NCI-H748 (cell line): ENCODE results near the gene CLEC16A.
"Not testable (repeated sequence)": the region's sequence is repeated elsewhere in the genome, so short reads cannot be mapped to it uniquely, and the experiment has no call there.

Experiments
- DNase-seq: peaks from one replicate; lab custom pipeline; 2025; ENCODE audit not compliant: unreplicated experiment; lab: John Stamatoyannopoulos, UW

Gene CLEC16A

GRCh38 chr16:11210260-11210659 lies 265.9 kb downstream of the CLEC16A start:
- no peak for DNase-seq

DNA sequence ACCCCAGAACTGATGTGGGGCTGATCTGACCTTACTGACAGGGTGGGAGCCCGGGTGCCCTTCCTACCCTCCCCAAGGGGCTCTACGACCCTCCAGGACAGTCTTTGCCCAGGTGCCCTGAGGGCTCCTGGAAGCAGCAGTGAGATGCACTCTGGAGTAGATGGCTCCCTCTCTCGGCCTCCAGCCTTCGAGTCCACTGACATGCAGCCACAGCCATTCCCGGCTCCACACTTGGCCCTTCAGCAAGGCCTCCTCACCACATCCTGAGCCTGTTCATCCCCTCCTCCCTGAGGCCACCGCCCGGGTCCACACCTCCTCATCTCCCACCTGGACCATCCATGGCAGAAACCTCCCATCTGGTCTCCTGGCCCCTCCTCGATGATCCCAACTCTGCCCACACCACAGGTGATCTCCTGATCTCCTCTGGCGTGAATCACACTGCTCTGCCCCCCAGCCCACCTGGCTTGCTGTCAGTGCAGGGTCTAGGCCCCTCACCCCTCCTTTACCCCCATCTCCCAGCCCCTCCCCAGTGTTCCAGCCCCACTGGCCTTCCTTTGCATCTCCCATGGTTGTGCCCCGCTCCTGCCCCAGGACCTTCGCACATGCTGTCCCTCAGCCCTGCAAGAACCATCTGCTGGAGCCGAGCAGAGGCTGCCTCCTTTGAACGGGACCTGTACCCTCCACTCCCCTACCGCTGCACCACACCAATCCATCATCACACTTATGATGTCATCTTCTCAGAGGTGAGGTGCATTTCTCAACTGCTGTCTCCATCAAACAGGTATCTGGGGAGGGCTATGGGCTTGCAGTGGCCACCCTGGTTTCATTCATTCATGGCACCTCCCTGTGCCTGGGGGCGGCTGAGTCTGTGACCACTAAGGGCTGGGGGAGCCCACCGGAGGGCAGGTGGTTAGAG lies 267.0 kb downstream of the CLEC16A start:
- no peak for DNase-seq

DNA sequence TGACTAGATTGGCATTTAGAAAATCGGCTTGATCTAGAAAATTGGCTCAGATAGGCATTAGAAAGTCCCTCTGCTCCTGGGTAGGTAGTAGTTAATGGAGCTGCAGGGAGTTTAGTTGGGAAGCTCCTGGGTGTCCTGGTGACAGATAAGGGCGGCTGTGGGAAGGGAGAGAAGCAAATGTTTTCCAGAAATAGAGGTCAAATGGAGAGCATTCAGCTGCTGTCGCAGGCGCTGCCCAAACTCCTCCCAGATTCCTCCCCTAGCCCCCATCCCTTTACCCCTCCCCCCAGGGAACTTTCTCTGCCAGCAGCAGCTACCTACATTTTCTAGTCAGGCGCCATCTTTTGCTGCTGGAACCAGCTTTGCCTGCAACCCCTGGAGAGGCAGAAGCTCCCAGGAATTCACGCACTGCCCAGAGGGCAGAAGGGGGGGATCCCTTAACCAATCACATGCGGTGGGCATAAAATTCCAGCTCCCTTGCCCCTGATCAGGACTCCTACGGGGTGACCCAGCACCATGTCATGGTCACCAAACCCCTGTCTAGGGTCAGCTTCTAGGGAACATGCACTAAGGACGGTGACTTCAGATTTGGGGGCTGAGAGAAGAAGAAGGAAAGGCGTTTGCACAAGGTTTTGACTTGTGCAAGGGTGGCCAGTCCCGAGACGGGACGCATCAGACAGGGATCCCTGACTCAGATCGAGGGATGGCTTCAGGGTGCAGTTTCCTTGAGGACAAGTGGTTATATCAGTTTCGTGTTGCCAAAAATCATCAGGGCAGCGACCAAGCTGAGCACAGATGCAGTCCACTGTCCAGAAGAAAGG lies 267.8 kb downstream of the CLEC16A start:
- no peak for DNase-seq

DNA sequence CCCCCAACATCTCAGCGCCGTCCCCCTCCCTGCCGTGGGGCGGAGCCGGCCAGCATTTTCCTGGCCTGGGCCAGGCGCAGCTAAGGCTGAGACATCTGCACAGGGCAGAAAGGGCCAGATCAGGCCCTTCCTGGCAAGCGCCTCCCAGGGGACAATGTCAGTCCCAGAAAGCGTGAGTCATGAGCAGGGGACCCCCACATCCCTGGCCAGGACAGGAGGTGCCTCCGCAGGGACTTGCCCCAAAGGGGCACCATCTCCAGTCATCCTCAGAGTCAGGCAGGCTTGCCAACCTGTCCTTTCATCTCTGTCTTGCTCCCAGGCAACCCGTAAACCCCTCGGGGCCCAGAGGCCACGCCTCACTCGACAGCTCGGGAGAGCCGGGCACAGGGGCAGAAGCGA lies 268.4 kb downstream of the CLEC16A start:
- DNase-seq, result no peak

DNA sequence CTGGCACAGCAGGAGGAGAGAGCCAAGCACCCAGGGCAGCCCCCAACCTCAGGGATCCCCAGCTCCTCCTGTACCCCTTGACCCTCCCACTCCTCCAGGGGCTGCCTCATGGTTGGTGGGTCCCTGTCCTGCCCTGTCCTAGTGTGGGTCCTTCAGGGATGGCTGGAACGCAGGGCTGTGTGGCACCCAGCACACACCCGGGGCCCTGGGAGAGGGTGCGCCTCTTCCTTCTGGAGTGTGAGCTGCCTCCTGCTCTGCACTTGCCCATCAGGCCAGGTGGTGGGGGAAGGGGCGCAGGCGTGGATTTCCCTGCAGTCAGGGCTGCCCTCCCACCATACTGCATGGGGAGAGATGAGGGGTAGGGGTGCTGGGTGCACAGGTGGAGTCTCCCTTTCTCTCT lies 269.0 kb downstream of the CLEC16A start:
- no peak for DNase-seq

DNA sequence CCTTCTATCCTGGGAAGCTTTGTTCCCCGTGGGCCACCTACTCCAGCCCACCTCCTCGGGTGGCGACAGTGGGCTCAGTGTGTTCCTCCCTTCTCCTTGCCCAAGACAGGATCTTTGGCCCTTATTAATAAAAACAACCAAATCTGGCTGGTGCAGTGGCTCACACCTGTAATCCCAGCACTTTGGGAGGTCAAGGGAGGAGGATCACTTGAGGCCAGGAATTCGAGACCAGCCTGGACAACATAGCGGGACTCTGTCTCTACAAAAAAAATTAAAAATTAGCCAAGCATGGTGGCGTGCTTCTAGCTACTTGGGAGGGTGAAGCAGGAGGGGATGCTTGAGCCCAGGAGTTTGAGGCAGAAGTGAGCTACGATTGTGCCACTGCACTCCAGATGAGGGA lies 269.4 kb downstream of the CLEC16A start:
- no peak for DNase-seq

DNA sequence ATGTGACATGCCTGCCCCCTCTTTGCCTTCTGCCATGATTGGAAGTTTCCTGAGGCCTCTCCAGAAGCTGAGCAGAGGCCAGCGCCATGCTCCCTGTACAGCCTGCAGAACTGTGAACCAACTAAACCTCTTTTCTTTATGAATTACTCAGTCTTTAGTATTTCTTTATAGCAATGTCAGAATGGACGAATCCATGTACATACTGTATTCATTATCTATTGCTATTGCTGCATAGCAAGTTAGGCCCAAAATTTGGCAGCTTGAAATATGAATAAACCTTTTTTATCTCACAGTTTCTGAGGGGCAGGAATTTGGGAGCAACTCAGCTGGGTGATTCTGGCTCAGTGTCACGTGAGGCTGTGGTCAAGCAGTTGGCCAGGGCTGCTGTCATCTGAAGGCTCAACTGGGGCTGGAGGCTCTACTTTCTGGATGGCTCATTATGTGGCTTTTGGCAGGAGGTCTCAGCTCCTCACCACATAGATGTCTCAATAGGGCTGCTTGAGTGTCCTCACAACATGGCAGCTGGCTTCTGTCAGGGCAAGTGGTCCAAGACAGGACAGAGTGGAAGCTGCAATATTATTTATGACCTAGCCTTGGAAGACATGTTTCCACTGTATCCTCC lies 271.7 kb downstream of the CLEC16A start:
- DNase-seq, result no peak

DNA sequence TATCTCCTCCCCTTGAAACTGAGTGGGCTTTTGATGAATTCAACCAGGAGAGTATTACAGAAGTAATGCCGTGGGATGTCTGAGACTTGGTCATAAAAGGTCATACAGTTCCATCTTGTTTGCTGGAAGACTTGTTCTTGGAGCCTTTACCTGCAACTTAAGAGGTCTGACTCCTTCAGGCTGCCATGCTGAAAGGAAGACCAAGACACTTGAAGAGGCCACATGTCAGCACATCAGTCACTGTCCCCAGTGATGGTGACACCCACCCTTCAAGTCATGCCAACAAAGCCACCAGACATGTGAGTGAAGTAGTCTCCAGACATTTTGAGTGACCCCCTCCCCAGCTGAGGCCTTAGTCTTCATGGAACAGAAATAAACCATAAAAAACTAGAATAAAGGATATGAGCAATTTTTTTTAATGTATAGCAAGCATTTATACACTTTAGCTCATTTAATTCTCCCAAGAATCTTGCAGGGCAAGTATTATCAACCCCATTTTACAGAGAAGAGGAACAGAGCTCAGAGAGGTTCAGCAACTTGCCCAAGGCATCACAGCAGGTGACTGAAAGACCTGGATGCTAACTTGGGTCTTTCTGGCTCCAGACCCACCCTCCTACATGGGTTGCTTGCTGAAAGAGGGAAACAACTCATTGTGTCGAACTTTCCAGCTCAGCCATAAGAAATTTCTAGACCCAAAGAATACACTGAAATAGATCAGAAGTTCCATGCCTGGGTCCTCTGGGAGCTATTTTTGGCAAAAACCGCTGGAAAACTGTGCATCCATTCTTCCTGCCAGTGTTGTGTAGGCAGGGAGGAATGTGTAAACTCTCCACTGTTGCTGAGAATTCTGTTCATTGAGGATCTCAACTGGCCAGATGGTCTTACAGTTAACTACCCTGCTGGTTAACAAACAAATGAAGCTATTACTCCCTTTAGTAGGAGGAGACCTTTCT lies 273.6 kb downstream of the CLEC16A start:
- DNase-seq, result no peak

DNA sequence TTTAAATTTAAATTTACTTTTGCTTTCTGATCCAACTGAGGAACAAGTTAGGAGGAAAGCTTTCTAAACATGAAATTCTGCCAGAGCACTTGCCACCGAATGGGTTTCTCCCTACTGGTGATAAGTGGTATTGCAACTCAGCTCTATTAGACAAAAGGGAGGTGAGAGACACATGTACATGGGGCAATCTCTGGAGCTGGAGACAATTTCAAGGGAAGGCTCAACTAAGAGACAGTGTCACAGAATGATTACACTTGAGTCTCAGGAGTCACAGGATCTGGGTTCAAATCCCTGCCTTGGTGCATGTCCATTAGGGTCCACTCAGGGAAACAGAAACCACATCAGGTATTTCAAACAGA lies 274.2 kb downstream of the CLEC16A start:
- DNase-seq, result peak; percentile 17

GRCh38 chr16:11219178-11219577 lies 274.8 kb downstream of the CLEC16A start:
- no peak for DNase-seq

GRCh38 chr16:11220507-11220906 lies 276.1 kb downstream of the CLEC16A start:
- DNase-seq, result not testable (repeated sequence)

DNA sequence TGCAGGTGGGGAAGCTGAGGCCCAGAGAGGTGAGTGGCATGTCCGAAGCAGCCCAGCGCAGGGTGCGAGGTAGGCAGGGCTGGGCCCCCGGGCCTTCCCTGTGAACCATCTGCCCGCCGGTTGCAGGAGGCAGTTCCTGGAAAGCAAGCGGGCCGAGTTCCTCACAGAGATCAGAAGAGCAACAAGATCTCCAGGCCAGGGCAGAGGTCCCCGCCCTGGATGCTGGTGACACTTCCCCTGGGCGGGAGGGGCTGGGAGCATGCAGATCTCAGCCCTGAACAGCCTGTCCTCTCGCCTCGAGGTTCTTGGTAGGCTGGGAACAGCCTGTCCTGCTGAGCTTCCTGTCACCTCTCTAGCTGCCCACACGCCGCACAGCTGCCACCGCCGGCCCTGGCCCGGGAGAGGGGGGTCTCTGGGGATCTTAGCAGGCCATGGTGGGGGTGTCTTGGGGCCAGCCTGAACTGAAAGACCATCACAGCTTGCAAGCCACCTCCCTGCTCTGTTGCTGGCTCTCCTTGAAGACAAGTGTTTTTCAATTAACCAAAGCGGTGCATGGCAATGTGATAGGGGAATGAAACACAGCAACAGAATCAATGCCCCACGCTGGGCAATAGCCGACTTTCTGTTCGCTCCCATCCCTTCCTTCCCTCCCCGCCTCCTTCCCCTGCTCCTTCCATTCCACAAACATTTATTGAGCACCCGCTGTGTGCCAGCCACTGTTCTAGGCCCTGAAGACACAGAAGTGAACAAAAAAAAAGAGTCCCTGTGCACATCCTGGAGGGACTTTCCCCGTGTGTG lies 279.9 kb downstream of the CLEC16A start:
- no peak for DNase-seq

- no peak for DNase-seq
These were observed 280.7 kb downstream of the CLEC16A start for GRCh38 chr16:11224894-11225676.

GRCh38 chr16:11225677-11226549 lies 281.5 kb downstream of the CLEC16A start:
- no peak for DNase-seq

GRCh38 chr16:11229432-11229831 lies 285.1 kb downstream of the CLEC16A start:
- no peak for DNase-seq

GRCh38 chr16:11229906-11230305 lies 285.5 kb downstream of the CLEC16A start:
- no peak for DNase-seq

GRCh38 chr16:11231367-11231970 lies 287.1 kb downstream of the CLEC16A start:
- DNase-seq, result no peak
